NB4 (cell line): ENCODE data around the gene AGPAT3.

ENCODE experiments used
- MYC ChIP-seq: IDR thresholded peaks from 2 replicates; pipeline ENCODE4 v1.6.1; 2011; ENCODE audit warnings: low read depth, low read length
- POLR2A ChIP-seq: IDR thresholded peaks from 2 replicates; pipeline ENCODE4 v1.6.1; 2011; ENCODE audit warnings: mild to moderate bottlenecking; ENCODE audit not compliant: insufficient read length; ENCODE audit errors: extremely low read depth
- TF ChIP-seq, protein P1 (sequence below): IDR thresholded peaks from one replicate; pipeline ENCODE4 v1.5.1; 2012; ENCODE audit warnings: low read depth, low read length
- TF ChIP-seq, protein P2 (sequence below): IDR thresholded peaks from 2 replicates; pipeline ENCODE4 v1.6.1; 2011; ENCODE audit warnings: low read depth, low read length

DNA sequence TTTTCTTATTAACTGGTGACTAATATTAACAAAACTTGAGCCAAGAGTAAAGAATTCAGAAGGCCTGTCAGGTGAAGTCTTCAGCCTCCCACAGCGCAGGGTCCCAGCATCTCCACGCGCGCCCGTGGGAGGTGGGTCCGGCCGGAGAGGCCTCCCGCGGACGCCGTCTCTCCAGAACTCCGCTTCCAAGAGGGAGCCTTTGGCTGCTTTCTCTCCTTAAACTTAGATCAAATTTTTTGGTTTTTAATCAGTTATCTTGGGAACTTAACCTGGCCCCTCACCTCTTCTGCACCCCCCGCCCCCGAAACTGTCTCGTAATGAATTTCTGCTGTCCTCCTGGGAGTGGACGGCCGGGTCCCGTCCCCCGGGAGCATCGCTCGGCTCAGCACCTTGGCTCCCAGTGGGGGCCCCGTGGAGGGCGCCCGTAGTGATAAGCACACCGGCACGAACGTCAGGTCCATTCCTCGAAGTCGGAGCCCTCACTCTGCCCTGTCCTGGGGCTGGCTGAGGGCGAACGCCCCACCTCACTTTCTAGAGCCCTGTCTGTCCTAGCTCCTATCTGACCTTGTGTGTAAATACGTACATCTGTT lies 117.6 kb downstream of the AGPAT3 start:
- TF ChIP-seq, protein P1, sequence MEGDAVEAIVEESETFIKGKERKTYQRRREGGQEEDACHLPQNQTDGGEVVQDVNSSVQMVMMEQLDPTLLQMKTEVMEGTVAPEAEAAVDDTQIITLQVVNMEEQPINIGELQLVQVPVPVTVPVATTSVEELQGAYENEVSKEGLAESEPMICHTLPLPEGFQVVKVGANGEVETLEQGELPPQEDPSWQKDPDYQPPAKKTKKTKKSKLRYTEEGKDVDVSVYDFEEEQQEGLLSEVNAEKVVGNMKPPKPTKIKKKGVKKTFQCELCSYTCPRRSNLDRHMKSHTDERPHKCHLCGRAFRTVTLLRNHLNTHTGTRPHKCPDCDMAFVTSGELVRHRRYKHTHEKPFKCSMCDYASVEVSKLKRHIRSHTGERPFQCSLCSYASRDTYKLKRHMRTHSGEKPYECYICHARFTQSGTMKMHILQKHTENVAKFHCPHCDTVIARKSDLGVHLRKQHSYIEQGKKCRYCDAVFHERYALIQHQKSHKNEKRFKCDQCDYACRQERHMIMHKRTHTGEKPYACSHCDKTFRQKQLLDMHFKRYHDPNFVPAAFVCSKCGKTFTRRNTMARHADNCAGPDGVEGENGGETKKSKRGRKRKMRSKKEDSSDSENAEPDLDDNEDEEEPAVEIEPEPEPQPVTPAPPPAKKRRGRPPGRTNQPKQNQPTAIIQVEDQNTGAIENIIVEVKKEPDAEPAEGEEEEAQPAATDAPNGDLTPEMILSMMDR: no peak
- TF ChIP-seq POLR2A: no peak
- TF ChIP-seq, protein P2, sequence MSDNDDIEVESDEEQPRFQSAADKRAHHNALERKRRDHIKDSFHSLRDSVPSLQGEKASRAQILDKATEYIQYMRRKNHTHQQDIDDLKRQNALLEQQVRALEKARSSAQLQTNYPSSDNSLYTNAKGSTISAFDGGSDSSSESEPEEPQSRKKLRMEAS: no peak
- TF ChIP-seq MYC: no peak
